ENCODE measurements around the gene FAM111A. TPM values are rescaled to one million over a fixed set of nuclear protein-coding genes. Genes with fewer than 3 reads are reported as not detected.
A peak's percentile ranks its signal among the peaks of the same experiment; 100 is the strongest.
"Not testable (repeated sequence)": the region's sequence is repeated elsewhere in the genome, so short reads cannot be mapped to it uniquely, and the experiment has no call there.

Gene FAM111A
- total RNA-seq = 10 to 100 TPM in 3 of 4 donors, 1 to 10 TPM in 1; 7.2 to 65.2 (median 28.3) TPM

- Histone ChIP-seq H3K27me3 (no peaks in the 10 kb centered on the region), H3K9me3 (no peaks in the 10 kb centered on the region), H3K4me1 (no peaks in the 10 kb centered on the region), H3K27ac (peak within 1 kb of the TSS; percentile 94 to 97), H3K4me3 (peak within 1 kb of the TSS; percentile 84 to 95), H3K36me3 (no peaks in the 10 kb centered on the region)
- intact Hi-C loops (cut with DNase I; ENCODE audit: low total_unique reads) = loop anchor here (10.0 kb wide), 1 partner anchor 568 kb away; the partner anchor contains the start of genes LPXN and ZFP91
- DNase-seq = peak; percentile 85 to 87
- TF ChIP-seq POLR2A (IDR thresholded peaks at IDR 0.05) (no peak), CTCF (IDR thresholded peaks at IDR 0.05) (peak in 1 of 4 experiments; percentile 28)
These were observed at the start of gene FAM111A for GRCh38 chr11:59142530-59143507. FAM111A (plus strand) TSS chr11:59142856; CDS start chr11:59148873, 6,017 bp downstream.

GRCh38 chr11:59093576-59093975 lies 49.1 kb upstream of the FAM111A start:
- H3K4me1 ChIP-seq; H3K4me3 ChIP-seq; H3K36me3 ChIP-seq; H3K9me3 ChIP-seq; DNase-seq; H3K27me3 ChIP-seq; intact Hi-C loops (cut with DNase I; ENCODE audit: low total_unique reads); H3K27ac ChIP-seq: not testable (repeated sequence)

GRCh38 chr11:59095225-59095624 lies 47.4 kb upstream of the FAM111A start:
- intact Hi-C loops (cut with DNase I; ENCODE audit: low total_unique reads); H3K4me1 ChIP-seq; H3K9me3 ChIP-seq; H3K36me3 ChIP-seq; H3K27me3 ChIP-seq; DNase-seq; H3K4me3 ChIP-seq; H3K27ac ChIP-seq: not testable (repeated sequence)

GRCh38 chr11:59095972-59096575 lies 46.6 kb upstream of the FAM111A start:
- intact Hi-C loops (cut with DNase I; ENCODE audit: low total_unique reads); DNase-seq; H3K4me3 ChIP-seq; H3K36me3 ChIP-seq; H3K27me3 ChIP-seq; H3K4me1 ChIP-seq; H3K9me3 ChIP-seq; H3K27ac ChIP-seq: not testable (repeated sequence)

GRCh38 chr11:59097113-59097708 lies 45.4 kb upstream of the FAM111A start:
- DNase-seq = peak; percentile 32 to 47
- intact Hi-C loops (cut with DNase I; ENCODE audit: low total_unique reads) = no loop called here
- Histone ChIP-seq H3K27me3 (peaks cover 0 to under 1% of the 10 kb centered on the region in 2 donors), H3K27ac (no peak overlapping the region), H3K4me3 (no peak overlapping the region), H3K9me3 (no peaks in the 10 kb centered on the region), H3K36me3 (no peaks in the 10 kb centered on the region), H3K4me1 (no peaks in the 10 kb centered on the region)
- TF ChIP-seq CTCF (IDR thresholded peaks at IDR 0.05) (peak in 3 of 4 experiments; percentile 46 to 56 (median 54)), POLR2A (IDR thresholded peaks at IDR 0.05) (no peak)

- H3K36me3 ChIP-seq; H3K4me3 ChIP-seq; H3K27me3 ChIP-seq; H3K9me3 ChIP-seq; intact Hi-C loops (cut with DNase I; ENCODE audit: low total_unique reads); H3K4me1 ChIP-seq; H3K27ac ChIP-seq; DNase-seq: not testable (repeated sequence)
These were observed 44.7 kb upstream of the FAM111A start for GRCh38 chr11:59097938-59098337.

Measured in uterus (tissue), 4 donors.